Mesenchymal stem cell (in vitro differentiated cells and primary cell): ENCODE data around the gene ARL5C.
"Not testable (repeated sequence)": the region's sequence is repeated elsewhere in the genome, so short reads cannot be mapped to it uniquely, and the experiment has no call there.

Source experiments
- DNase-seq: peaks from one replicate; pipeline ENCODE4 v3.0.0-alpha.2; 2013
- H2AFZ ChIP-seq: one replicate; pipeline ENCODE4 v1.6.1; 2013; ENCODE audit warnings: low read depth, mild to moderate bottlenecking, control low read depth, inconsistent platforms, low read length, moderate library complexity
- H2AK5ac ChIP-seq: 2 replicates; pipeline ENCODE4 v1.6.1; 2013; ENCODE audit warnings: low read length, moderate library complexity, mild to moderate bottlenecking, inconsistent platforms; ENCODE audit not compliant: severe bottlenecking
- H2BK120ac ChIP-seq: one replicate; pipeline ENCODE4 v1.6.1; 2013; ENCODE audit warnings: low read depth, mild to moderate bottlenecking, inconsistent platforms, low read length, moderate library complexity
- H2BK12ac ChIP-seq, 2 experiments: one replicate each; pipeline ENCODE4 v1.6.1; 2013; ENCODE audit warnings: inconsistent platforms in 2 of 2, low read length in 2 of 2, mild to moderate bottlenecking in 2 of 2, moderate library complexity in 2 of 2, control low read depth in 1 of 2
- H2BK15ac ChIP-seq: one replicate; pipeline ENCODE4 v1.6.1; 2013; ENCODE audit warnings: mild to moderate bottlenecking, low read depth, inconsistent platforms; ENCODE audit not compliant: poor library complexity, severe bottlenecking
- H2BK5ac ChIP-seq: 2 replicates; pipeline ENCODE4 v1.6.1; 2013; ENCODE audit warnings: low read depth, mild to moderate bottlenecking, low read length, control low read depth, inconsistent platforms; ENCODE audit not compliant: poor library complexity, severe bottlenecking
- H3K14ac ChIP-seq, 2 experiments: one replicate each; pipeline ENCODE4 v1.6.1; 2013; ENCODE audit warnings: inconsistent platforms in 2 of 2, low read length in 2 of 2, control low read depth in 1 of 2, mild to moderate bottlenecking in 1 of 2, moderate library complexity in 1 of 2
- H3K18ac ChIP-seq, 2 experiments: one replicate each; pipeline ENCODE4 v1.6.1; 2013; ENCODE audit warnings: inconsistent platforms in 2 of 2, low read length in 2 of 2, control low read depth in 1 of 2, low read depth in 1 of 2, mild to moderate bottlenecking in 1 of 2
- H3K23ac ChIP-seq, 2 experiments: one replicate each; pipeline ENCODE4 v1.6.1; 2013; ENCODE audit warnings: inconsistent platforms in 2 of 2, low read length in 2 of 2, mild to moderate bottlenecking in 2 of 2, moderate library complexity in 2 of 2, control low read depth in 1 of 2
- H3K27ac ChIP-seq: 2 replicates; pipeline ENCODE4 v1.5.1; 2013; ENCODE audit warnings: mild to moderate bottlenecking, moderate library complexity, low read length, control low read depth, inconsistent platforms; ENCODE audit not compliant: poor library complexity, severe bottlenecking
- H3K27me3 ChIP-seq, 2 experiments: 2 replicates each; pipeline versions ENCODE4 v1.6.1 to v1.7.0; 2013; ENCODE audit warnings: low read length in 2 of 2, mild to moderate bottlenecking in 2 of 2, moderate library complexity in 2 of 2, control low read depth in 1 of 2, inconsistent platforms in 1 of 2; ENCODE audit not compliant: control insufficient read depth in 1 of 2, insufficient read depth in 1 of 2
- H3K36me3 ChIP-seq, 2 experiments: 2 replicates each; pipeline versions ENCODE4 v1.6.1 to v1.7.0; 2013; ENCODE audit warnings: low read length in 2 of 2, control low read depth in 1 of 2, inconsistent platforms in 1 of 2, low read depth in 1 of 2, mild to moderate bottlenecking in 1 of 2; ENCODE audit not compliant: insufficient read depth in 2 of 2, control insufficient read depth in 1 of 2
- H3K4ac ChIP-seq, 2 experiments: one replicate each; pipeline ENCODE4 v1.6.1; 2013; ENCODE audit warnings: inconsistent platforms in 2 of 2, low read length in 2 of 2, mild to moderate bottlenecking in 2 of 2, moderate library complexity in 2 of 2, control low read depth in 1 of 2, low read depth in 1 of 2
- H3K4me1 ChIP-seq: 2 replicates; pipeline ENCODE4 v1.6.1; 2013; ENCODE audit warnings: low read depth, low read length, control low read depth; ENCODE audit not compliant: control insufficient read depth, insufficient read depth
- H3K4me2 ChIP-seq: 2 replicates; pipeline ENCODE4 v1.6.1; 2013; ENCODE audit warnings: low read length, mild to moderate bottlenecking, inconsistent platforms; ENCODE audit not compliant: poor library complexity, severe bottlenecking
- H3K4me3 ChIP-seq, 2 experiments: 2 replicates each; pipeline versions ENCODE4 v1.5.1 to v1.7.0; 2013; ENCODE audit warnings: low read length in 2 of 2, mild to moderate bottlenecking in 2 of 2, control low read depth in 1 of 2, low read depth in 1 of 2; ENCODE audit not compliant: insufficient read depth in 1 of 2
- H3K79me1 ChIP-seq: replicated peaks from 2 replicates; pipeline ENCODE4 v1.6.1; 2013; ENCODE audit warnings: mild to moderate bottlenecking, control low read depth, low read length, inconsistent platforms; ENCODE audit not compliant: poor library complexity, severe bottlenecking
- H3K9ac ChIP-seq: 2 replicates; pipeline ENCODE4 v1.7.0; 2013; ENCODE audit warnings: mild to moderate bottlenecking, low read length, moderate library complexity
- H3K9me3 ChIP-seq: 2 replicates; pipeline ENCODE4 v1.7.0; 2013; ENCODE audit warnings: mild to moderate bottlenecking, low read length; ENCODE audit not compliant: control insufficient read depth
- H4K8ac ChIP-seq: one replicate; pipeline ENCODE4 v1.6.1; 2013; ENCODE audit warnings: inconsistent platforms, mild to moderate bottlenecking, low read length, moderate library complexity
- H4K91ac ChIP-seq: one replicate; pipeline ENCODE4 v1.6.1; 2013; ENCODE audit warnings: mild to moderate bottlenecking, low read length, inconsistent platforms
- WGBS: methylation state at CpG from one replicate; pipeline ENCODE4 v1.1.7; 2013; ENCODE audit warnings: mixed read lengths; 5-methylcytosine and 5-hydroxymethylcytosine counted together

Gene ARL5C

DNA sequence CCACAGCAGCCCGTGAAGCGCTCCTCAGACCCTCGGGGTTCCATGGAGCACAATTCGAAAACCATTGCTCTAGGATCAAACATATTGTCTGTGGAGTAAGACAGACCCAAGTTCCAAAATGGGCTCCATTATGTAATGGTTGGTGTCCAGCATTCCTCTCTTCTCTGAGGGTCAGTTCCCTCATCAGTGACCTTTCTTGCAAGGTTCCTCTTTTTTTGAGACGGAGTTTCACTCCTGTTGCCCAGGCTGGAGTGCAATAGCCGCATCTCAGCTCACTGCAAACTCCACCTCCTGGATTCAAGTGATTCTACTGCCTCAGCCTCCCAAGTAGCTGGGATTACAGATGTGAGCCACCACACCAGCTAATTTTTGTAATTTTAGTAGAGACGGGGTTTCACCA lies 43.0 kb downstream of the ARL5C start:
- no peaks in the 10 kb centered on the region for H3K27me3 ChIP-seq
- no peak overlapping the region for H3K27ac ChIP-seq
- H3K9me3 ChIP-seq = no peaks in the 10 kb centered on the region
- H2BK15ac ChIP-seq = no peak overlapping the region
- H2BK120ac ChIP-seq = no peak overlapping the region
- H2BK12ac ChIP-seq = no peak overlapping the region
- H3K9ac ChIP-seq = no peak overlapping the region
- no peak for DNase-seq
- H3K4ac ChIP-seq = no peak overlapping the region
- H3K4me3 ChIP-seq = no peak overlapping the region
- H3K18ac ChIP-seq = no peak overlapping the region
- no peak overlapping the region for H2AK5ac ChIP-seq
- H2BK5ac ChIP-seq = no peak overlapping the region
- H2AFZ ChIP-seq = no peak overlapping the region
- H3K79me1 ChIP-seq = no peaks in the 10 kb centered on the region
- H3K14ac ChIP-seq = no peak overlapping the region
- H4K91ac ChIP-seq = no peak overlapping the region
- no peak overlapping the region for H4K8ac ChIP-seq
- no peaks in the 10 kb centered on the region for H3K4me1 ChIP-seq
- 94% methylated on average over 7 of the region's 7 CpGs for WGBS
- peaks cover 0 to 3% of the 10 kb centered on the region in 2 experiments for H3K36me3 ChIP-seq
- H3K23ac ChIP-seq = no peak overlapping the region
- H3K4me2 ChIP-seq = no peak overlapping the region

DNA sequence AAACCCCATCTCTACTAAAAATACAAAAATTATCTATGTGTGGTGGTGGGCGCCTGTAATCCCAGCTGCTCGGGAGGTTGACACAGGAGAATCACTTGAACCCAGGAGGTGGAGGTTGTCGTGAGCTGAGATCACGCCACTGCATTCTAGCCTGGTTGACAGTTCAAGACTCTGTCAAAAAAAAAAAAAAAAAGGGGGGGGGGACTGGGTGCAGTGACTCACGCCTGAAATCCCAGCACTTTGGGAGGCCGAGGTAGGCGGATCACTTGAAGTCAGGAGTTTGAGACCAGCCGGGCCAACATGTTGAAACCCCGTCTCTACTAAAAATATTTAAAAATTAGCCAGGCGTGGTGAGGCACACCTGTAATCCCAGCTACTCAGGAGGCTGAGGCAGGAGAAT lies 44.0 kb downstream of the ARL5C start:
- not testable (repeated sequence) for H3K27ac ChIP-seq, H3K18ac ChIP-seq, H3K36me3 ChIP-seq, H2BK15ac ChIP-seq, H3K4me2 ChIP-seq, H3K9ac ChIP-seq, H3K4ac ChIP-seq, H3K9me3 ChIP-seq, H3K4me1 ChIP-seq, H2AK5ac ChIP-seq, H2BK120ac ChIP-seq, H3K4me3 ChIP-seq, H3K27me3 ChIP-seq, H3K23ac ChIP-seq, H4K91ac ChIP-seq, H2BK5ac ChIP-seq, H3K79me1 ChIP-seq, H4K8ac ChIP-seq, DNase-seq, H2BK12ac ChIP-seq, H3K14ac ChIP-seq, H2AFZ ChIP-seq
- WGBS = 81% methylated on average over 8 of the region's 10 CpGs

DNA sequence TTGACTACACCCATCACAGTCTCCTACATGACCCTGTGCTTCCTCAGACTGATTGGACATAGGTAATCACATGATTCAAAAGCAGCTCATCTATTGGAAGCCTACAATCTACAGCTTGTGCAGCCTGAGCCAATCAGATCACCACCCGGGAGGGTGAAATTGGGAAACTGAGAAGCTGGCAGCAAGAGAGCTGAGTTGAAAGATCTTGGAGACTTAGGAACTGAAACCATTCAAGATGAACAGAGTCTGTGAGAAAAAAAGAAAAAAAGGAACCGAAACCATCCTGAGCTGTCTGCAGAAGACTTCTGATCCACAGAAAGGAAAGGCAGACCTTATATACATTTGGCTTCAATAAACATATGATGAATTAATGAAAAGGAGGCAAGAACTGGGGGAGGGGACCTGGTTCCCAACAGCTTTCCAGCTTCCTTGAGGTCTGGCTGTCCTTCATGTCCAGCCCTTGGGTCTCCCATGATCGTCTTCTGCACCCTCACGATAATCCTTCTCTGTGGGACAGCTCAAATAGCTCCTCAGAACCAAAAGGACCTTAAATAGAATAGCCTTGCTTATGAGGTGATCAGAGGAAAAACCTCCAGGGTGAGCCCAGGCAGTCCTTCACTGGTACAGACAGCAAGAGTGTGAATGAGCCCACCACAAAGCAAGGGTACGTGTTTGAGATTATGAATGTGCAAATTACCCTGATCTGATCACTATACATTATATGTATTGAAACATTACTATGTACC lies 47.1 kb downstream of the ARL5C start:
- H2BK5ac ChIP-seq = no peak overlapping the region
- no peak overlapping the region for H3K4me2 ChIP-seq
- H3K36me3 ChIP-seq = no peaks in the 10 kb centered on the region
- no peaks in the 10 kb centered on the region for H3K79me1 ChIP-seq
- no peak for DNase-seq
- no peak overlapping the region for H3K18ac ChIP-seq
- H2BK15ac ChIP-seq = no peak overlapping the region
- 100% methylated on average over 3 of the region's 5 CpGs for WGBS
- no peak overlapping the region for H3K23ac ChIP-seq
- H3K9ac ChIP-seq = no peak overlapping the region
- no peak overlapping the region for H2AFZ ChIP-seq
- no peak overlapping the region for H4K8ac ChIP-seq
- H3K4ac ChIP-seq = no peak overlapping the region
- H2BK12ac ChIP-seq = no peak overlapping the region
- H2BK120ac ChIP-seq = no peak overlapping the region
- H3K27ac ChIP-seq = no peak overlapping the region
- no peaks in the 10 kb centered on the region for H3K9me3 ChIP-seq
- peaks cover 7% of the 10 kb centered on the region for H3K4me1 ChIP-seq
- H3K4me3 ChIP-seq = no peak overlapping the region
- H4K91ac ChIP-seq = no peak overlapping the region
- peaks cover 0 to 11% of the 10 kb centered on the region in 2 experiments for H3K27me3 ChIP-seq
- no peak overlapping the region for H2AK5ac ChIP-seq
- H3K14ac ChIP-seq = no peak overlapping the region

DNA sequence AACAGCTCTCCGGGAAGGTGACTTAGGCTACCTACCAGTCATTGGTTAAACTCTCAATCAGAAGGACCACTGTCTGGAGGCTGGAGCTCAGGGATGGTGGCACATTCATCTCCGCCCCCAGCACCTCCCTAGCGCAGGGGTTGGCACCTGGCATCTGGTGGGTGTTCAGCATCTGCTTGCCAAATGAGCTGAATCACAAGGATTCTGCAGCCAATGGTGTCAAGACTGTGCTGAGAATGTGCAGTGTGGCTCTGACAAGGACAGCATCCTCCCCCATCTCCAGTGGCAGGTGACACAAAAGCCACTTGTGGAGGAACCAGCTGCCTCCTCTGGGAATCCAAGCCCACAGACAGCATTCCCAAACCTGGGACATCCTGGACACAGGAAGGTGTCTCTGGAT lies 49.7 kb downstream of the ARL5C start:
- no peak overlapping the region for H3K4me3 ChIP-seq
- no peak overlapping the region for H3K14ac ChIP-seq
- H3K79me1 ChIP-seq = no peaks in the 10 kb centered on the region
- DNase-seq = no peak
- H3K36me3 ChIP-seq = no peaks in the 10 kb centered on the region
- peaks cover 0 to 14% of the 10 kb centered on the region in 2 experiments for H3K27me3 ChIP-seq
- H3K27ac ChIP-seq = no peak overlapping the region
- no peak overlapping the region for H3K23ac ChIP-seq
- H3K18ac ChIP-seq = no peak overlapping the region
- no peak overlapping the region for H3K9ac ChIP-seq
- no peak overlapping the region for H2BK5ac ChIP-seq
- no peak overlapping the region for H3K4ac ChIP-seq
- 60% methylated on average over 3 of the region's 3 CpGs for WGBS
- peaks cover 7% of the 10 kb centered on the region for H3K4me1 ChIP-seq
- H2AFZ ChIP-seq = no peak overlapping the region
- no peak overlapping the region for H2BK120ac ChIP-seq
- no peak overlapping the region for H3K4me2 ChIP-seq
- no peak overlapping the region for H2BK15ac ChIP-seq
- no peaks in the 10 kb centered on the region for H3K9me3 ChIP-seq
- no peak overlapping the region for H2BK12ac ChIP-seq
- H2AK5ac ChIP-seq = no peak overlapping the region
- no peak overlapping the region for H4K91ac ChIP-seq
- no peak overlapping the region for H4K8ac ChIP-seq
